Body of pancreas (tissue), 4 donors: Measurements from ENCODE around the gene BCL2L11.

Source experiments
- POLR2A ChIP-seq, 3 donors: fragments of 450-650 bp; IDR thresholded peaks; one replicate each; pipeline ENCODE4 v1.6.1; 2016; ENCODE audit warnings: antibody characterized with exemption in 3 of 3, mild to moderate bottlenecking in 2 of 3
- TF ChIP-seq, protein P1 (sequence below), 7 experiments: fragments of 450-650 bp in 4 of 7; fragments of 200-600 bp in 3 of 7; sonication (generic) in 3 of 7; IDR thresholded peaks; one replicate each; pipeline ENCODE4 v1.5.1; 2016 to 2019; ENCODE audit warnings: antibody characterized with exemption in 7 of 7

DNA sequence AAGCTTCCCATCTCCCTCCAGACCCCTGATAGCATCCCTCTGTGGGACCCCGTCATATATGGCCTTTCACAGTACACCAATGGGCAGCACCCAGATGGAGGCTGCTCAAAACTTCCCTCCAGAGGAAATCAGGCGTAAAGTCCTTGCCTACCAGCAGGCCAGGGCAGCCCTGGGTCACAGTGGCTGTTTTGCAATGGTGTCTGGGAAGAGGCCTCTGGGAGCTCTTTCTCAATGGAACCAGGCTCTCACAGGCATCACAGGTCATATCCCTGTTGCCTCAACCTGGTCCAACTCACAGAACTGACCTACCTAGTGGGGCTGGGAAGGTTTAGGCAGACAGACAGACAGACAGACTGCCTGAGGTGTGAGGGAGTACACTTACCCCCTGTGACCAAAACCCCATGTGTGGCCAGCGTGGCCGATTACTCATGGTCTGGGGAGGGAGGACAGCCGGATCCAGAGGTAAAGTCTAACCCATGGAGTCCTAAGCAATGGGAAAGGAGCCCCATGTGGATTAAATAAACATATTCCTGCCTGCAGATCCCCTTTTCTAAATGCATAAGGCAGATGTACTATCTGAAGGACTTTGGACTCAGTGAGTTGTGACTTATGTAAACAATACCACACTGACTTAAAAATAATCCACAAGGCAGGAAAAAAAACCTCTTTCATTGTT, 58.2 kb downstream of the BCL2L11 start:
- TF ChIP-seq, protein P1, sequence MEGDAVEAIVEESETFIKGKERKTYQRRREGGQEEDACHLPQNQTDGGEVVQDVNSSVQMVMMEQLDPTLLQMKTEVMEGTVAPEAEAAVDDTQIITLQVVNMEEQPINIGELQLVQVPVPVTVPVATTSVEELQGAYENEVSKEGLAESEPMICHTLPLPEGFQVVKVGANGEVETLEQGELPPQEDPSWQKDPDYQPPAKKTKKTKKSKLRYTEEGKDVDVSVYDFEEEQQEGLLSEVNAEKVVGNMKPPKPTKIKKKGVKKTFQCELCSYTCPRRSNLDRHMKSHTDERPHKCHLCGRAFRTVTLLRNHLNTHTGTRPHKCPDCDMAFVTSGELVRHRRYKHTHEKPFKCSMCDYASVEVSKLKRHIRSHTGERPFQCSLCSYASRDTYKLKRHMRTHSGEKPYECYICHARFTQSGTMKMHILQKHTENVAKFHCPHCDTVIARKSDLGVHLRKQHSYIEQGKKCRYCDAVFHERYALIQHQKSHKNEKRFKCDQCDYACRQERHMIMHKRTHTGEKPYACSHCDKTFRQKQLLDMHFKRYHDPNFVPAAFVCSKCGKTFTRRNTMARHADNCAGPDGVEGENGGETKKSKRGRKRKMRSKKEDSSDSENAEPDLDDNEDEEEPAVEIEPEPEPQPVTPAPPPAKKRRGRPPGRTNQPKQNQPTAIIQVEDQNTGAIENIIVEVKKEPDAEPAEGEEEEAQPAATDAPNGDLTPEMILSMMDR (IDR thresholded peaks at IDR 0.05), result no peak
- TF ChIP-seq POLR2A (IDR thresholded peaks at IDR 0.05), result no peak
